KMS-11 (cell line): ENCODE results near the gene RBBP4.

Experiments used
- H2AFZ ChIP-seq: fragments of 200-600 bp; sonication (generic); 2 replicates; pipeline ENCODE4 v1.6.1; 2016; ENCODE audit warnings: antibody characterized with exemption, mixed run types, low read depth
- H3K27ac ChIP-seq: fragments of 200-600 bp; sonication (generic); 2 replicates; pipeline ENCODE4 v1.6.1; 2016; ENCODE audit warnings: mild to moderate bottlenecking, mixed run types
- H3K27me3 ChIP-seq: fragments of 200-600 bp; sonication (generic); 2 replicates; pipeline ENCODE4 v1.6.1; 2017; ENCODE audit warnings: mild to moderate bottlenecking, low read depth, mixed run types, moderate library complexity; ENCODE audit not compliant: insufficient read depth
- H3K36me3 ChIP-seq: fragments of 200-600 bp; sonication (generic); 2 replicates; pipeline ENCODE4 v1.6.1; 2017; ENCODE audit warnings: mild to moderate bottlenecking, mixed run types; ENCODE audit not compliant: insufficient read depth
- H3K4me1 ChIP-seq: fragments of 200-600 bp; sonication (generic); 2 replicates; pipeline ENCODE4 v1.6.1; 2016; ENCODE audit warnings: mild to moderate bottlenecking, low read depth, mixed run types; ENCODE audit not compliant: poor library complexity, severe bottlenecking
- H3K4me2 ChIP-seq: fragments of 200-600 bp; sonication (generic); 2 replicates; pipeline ENCODE4 v1.7.0; 2016; ENCODE audit warnings: mild to moderate bottlenecking, mixed run types
- H3K4me3 ChIP-seq: fragments of 200-600 bp; sonication (generic); IDR thresholded peaks from 2 replicates; pipeline ENCODE4 v1.6.1; 2017; ENCODE audit warnings: low read depth, low read length, mixed read lengths; ENCODE audit not compliant: insufficient read depth
- H3K79me2 ChIP-seq: fragments of 200-600 bp; sonication (generic); 2 replicates; pipeline ENCODE4 v1.6.1; 2016; ENCODE audit warnings: low read depth, mixed run types; ENCODE audit not compliant: insufficient read depth
- H3K9ac ChIP-seq: fragments of 200-600 bp; sonication (generic); 2 replicates; pipeline ENCODE4 v1.6.1; 2016; ENCODE audit warnings: mild to moderate bottlenecking, mixed run types
- H4K20me1 ChIP-seq: fragments of 200-600 bp; sonication (generic); 2 replicates; pipeline ENCODE4 v1.6.1; 2016; ENCODE audit warnings: mild to moderate bottlenecking, mixed run types; ENCODE audit not compliant: insufficient read depth
- TF ChIP-seq, protein P1 (sequence below): fragments of 200-600 bp; sonication (generic); conservative IDR thresholded peaks from 2 replicates; pipeline ENCODE4 v1.6.1; 2017; ENCODE audit warnings: low read depth, mild to moderate bottlenecking, antibody characterized with exemption, low read length, moderate library complexity, mixed read lengths

Gene RBBP4

DNA sequence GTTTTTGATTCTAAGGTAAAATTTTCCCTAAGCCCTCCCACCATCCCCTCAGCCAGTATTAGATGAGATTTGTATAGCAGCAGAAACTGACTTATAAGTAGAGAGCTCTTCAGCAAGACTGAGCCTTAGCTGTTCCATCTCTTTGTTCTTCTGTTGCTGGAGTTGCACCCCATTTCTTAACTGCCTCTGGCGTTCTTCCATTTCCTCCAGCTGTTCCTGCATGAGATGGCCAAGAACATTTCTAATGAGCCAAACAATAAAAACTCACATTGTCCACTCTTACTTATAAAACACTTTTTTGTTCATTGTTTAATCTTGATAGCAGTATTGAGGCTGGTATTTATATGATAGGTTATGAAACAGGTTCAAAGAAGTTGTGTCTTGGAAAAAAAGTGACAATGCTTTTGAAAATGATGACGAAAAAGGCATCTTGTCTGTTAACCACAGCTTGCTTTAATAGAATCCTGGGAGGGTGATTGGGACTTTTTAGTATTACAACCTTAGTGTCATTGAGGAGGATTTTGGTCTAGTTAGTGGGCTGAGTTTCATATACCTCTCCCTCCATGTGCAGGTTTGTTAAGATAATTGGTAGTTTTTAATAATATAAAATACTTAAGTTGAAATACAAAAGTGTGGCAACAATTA, 33.3 kb downstream of the RBBP4 start:
- no peak overlapping the region; the same call in 1 of the 2 replicates for H3K27ac ChIP-seq
- no peak overlapping the region for H2AFZ ChIP-seq
- TF ChIP-seq, protein P1, sequence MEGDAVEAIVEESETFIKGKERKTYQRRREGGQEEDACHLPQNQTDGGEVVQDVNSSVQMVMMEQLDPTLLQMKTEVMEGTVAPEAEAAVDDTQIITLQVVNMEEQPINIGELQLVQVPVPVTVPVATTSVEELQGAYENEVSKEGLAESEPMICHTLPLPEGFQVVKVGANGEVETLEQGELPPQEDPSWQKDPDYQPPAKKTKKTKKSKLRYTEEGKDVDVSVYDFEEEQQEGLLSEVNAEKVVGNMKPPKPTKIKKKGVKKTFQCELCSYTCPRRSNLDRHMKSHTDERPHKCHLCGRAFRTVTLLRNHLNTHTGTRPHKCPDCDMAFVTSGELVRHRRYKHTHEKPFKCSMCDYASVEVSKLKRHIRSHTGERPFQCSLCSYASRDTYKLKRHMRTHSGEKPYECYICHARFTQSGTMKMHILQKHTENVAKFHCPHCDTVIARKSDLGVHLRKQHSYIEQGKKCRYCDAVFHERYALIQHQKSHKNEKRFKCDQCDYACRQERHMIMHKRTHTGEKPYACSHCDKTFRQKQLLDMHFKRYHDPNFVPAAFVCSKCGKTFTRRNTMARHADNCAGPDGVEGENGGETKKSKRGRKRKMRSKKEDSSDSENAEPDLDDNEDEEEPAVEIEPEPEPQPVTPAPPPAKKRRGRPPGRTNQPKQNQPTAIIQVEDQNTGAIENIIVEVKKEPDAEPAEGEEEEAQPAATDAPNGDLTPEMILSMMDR: no peak
- H3K4me2 ChIP-seq: no peak overlapping the region
- H4K20me1 ChIP-seq: no peaks in the 10 kb centered on the region
- H3K9ac ChIP-seq: no peak overlapping the region
- peaks cover 12% of the 10 kb centered on the region for H3K4me1 ChIP-seq
- no peaks in the 10 kb centered on the region for H3K27me3 ChIP-seq
- peaks cover 6% of the 10 kb centered on the region; the same call in 1 of the 2 replicates for H3K36me3 ChIP-seq
- no peaks in the 10 kb centered on the region for H3K79me2 ChIP-seq
- no peak overlapping the region for H3K4me3 ChIP-seq

DNA sequence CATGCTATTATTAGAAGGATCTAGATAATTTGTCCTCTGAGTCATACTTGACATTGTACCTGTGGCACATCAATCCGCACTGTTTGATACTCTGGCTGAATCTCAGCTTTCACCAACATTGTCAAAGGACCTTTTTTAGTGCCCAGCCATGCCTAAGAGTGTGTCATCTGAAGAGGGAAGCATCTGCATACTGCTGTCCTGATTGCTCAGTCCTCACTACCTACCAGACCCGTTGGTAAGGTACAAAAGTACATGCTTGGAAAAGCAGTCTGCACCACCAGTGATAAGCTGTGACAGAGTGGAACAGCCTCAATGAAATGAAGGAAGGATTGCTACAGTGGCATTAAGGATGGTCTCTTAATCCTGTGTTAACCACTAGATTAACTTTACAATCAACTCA, 34.5 kb downstream of the RBBP4 start:
- no peak overlapping the region for H3K27ac ChIP-seq
- no peaks in the 10 kb centered on the region for H4K20me1 ChIP-seq
- TF ChIP-seq, protein P1: no peak
- H3K4me3 ChIP-seq: no peak overlapping the region
- H3K79me2 ChIP-seq: no peaks in the 10 kb centered on the region
- H3K9ac ChIP-seq: no peak overlapping the region
- H2AFZ ChIP-seq: no peak overlapping the region
- no peak overlapping the region for H3K4me2 ChIP-seq
- H3K36me3 ChIP-seq: peaks cover 5% of the 10 kb centered on the region; the same call in 1 of the 2 replicates
- H3K4me1 ChIP-seq: peaks cover 12% of the 10 kb centered on the region
- no peaks in the 10 kb centered on the region for H3K27me3 ChIP-seq

DNA sequence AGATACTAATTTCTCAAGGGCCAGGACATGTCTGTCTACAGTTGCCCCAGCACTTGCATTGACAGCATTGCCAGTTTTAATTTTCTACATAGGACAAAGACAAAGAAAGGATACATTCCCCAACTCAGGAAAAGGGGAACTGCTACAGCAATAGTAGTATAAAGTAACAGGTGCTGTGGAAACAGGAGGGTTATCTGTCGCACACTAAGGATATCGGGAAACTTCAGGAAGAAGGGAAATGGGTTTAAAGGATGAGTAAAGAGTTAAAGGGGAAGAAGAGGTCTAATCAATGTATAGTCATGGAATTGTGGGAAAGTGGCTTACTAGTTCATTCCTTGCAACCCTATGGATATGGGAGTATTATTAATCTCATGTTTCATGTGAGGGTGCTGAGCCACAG, 35.4 kb downstream of the RBBP4 start:
- Histone ChIP-seq H3K36me3 (no peaks in the 10 kb centered on the region; the same call in 1 of the 2 replicates), H3K27ac (no peak overlapping the region), H3K79me2 (no peaks in the 10 kb centered on the region), H3K9ac (no peak overlapping the region), H2AFZ (no peak overlapping the region), H3K4me1 (peaks cover 12% of the 10 kb centered on the region), H3K27me3 (no peaks in the 10 kb centered on the region), H4K20me1 (no peaks in the 10 kb centered on the region), H3K4me2 (no peak overlapping the region), H3K4me3 (no peak overlapping the region)
- TF ChIP-seq, protein P1: no peak

DNA sequence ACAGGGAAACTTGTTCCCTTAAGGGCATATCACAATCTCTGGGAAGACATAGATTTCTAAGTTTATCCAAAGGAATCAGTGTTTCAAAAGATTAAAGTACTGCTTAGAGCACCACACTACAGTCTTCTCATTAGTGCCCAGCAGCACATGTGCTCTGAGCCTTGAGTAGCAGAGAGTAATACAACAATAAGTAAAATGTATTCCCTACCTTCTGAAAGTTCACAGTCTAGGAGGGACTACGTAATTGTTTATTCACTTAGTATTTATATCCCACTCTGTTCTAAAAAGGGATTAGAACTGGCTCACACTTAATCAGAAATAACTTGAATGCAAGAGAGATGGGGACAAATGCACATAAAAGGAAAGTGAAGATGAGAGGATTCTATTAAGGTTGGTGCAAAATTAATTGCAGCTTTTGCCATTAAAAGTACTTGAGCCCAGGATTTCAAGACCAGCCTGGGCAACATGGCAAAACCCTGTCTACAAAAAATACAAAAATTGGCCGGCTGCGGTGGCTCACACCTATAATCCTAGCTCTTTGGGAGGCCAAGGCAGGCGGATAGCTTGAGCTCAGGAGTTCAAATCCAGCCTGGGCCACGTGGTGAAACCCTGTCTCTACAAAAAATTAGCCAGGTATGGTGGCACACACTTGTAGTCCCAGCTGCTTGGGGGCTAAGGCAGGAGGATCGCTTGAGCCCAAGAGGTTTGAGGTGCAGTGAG, 42.6 kb downstream of the RBBP4 start:
- no peaks in the 10 kb centered on the region for H4K20me1 ChIP-seq
- H3K27me3 ChIP-seq: no peaks in the 10 kb centered on the region
- no peaks in the 10 kb centered on the region for H3K79me2 ChIP-seq
- no peak overlapping the region for H3K9ac ChIP-seq
- no peak overlapping the region for H3K27ac ChIP-seq
- no peaks in the 10 kb centered on the region for H3K36me3 ChIP-seq
- no peak overlapping the region for H2AFZ ChIP-seq
- TF ChIP-seq, protein P1: no peak
- H3K4me1 ChIP-seq: no peaks in the 10 kb centered on the region
- no peak overlapping the region for H3K4me2 ChIP-seq
- no peak overlapping the region for H3K4me3 ChIP-seq
